ENCODE measurements around the gene ADAMTSL1.

GRCh38 chr9:18480662-18481093, 6.7 kb downstream of the ADAMTSL1 start:
- no peak for TF ChIP-seq RNF2 (IDR thresholded peaks at IDR 0.05; ENCODE audit: borderline replicate concordance, low read depth, low read length, missing control alignments, poor library complexity, severe bottlenecking)
- TF ChIP-seq CTCF (IDR thresholded peaks at IDR 0.05; ENCODE audit: control extremely low read depth in 1 of 3, insufficient read depth in 1 of 3, low read depth in 1 of 3, low read length in 3 of 3): no peak
- no peak for TF ChIP-seq HDAC6 (IDR thresholded peaks at IDR 0.05; ENCODE audit: low read depth, low read length)
- TF ChIP-seq CBX8 (IDR thresholded peaks at IDR 0.05; ENCODE audit: borderline replicate concordance, low read depth, low read length): no peak
- TF ChIP-seq TAF7 (optimal IDR thresholded peaks at IDR 0.05; ENCODE audit: borderline replicate concordance, low read depth, low read length): no peak
- no peak for TF ChIP-seq TCF12 (IDR thresholded peaks at IDR 0.05; ENCODE audit: low read depth, low read length)
- no peak for TF ChIP-seq RBBP5 (IDR thresholded peaks at IDR 0.05; ENCODE audit: borderline replicate concordance, low read depth, low read length)
- TF ChIP-seq CEBPB (IDR thresholded peaks at IDR 0.05; ENCODE audit: low read depth, low read length): no peak
- no peak for TF ChIP-seq TBP (IDR thresholded peaks at IDR 0.05; ENCODE audit: low read depth, low read length)
- TF ChIP-seq POLR2AphosphoS5 (IDR thresholded peaks at IDR 0.05; ENCODE audit: low read depth, low read length): no peak
- no peak for TF ChIP-seq RAD21 (IDR thresholded peaks at IDR 0.05 in 1 of 2, conservative IDR thresholded peaks at IDR 0.05 in 1 of 2; ENCODE audit: low read depth in 2 of 2, low read length in 2 of 2)
- no peak for TF ChIP-seq SP1 (IDR thresholded peaks at IDR 0.05; ENCODE audit: low read depth, low read length)

Data from H1 (cell line).